Measurements from ENCODE around the gene C1RL.

- no peak for TF ChIP-seq CTCF (conservative IDR thresholded peaks at IDR 0.05; ENCODE audit: low read depth, low read length)
- no peak for TF ChIP-seq EZH2 (IDR thresholded peaks at IDR 0.05; ENCODE audit: borderline replicate concordance, low read depth, low read length, poor library complexity, severe bottlenecking)
These were observed 532 bp upstream of the C1RL start for GRCh38 chr12:7109572-7109920.

Measured in A673 (cell line).